ENCODE results near the gene SMC3. TPM values are rescaled to one million over a fixed set of nuclear protein-coding genes. Genes with fewer than 3 reads are reported as not detected.

Gene SMC3
- polyA plus RNA-seq, 2 of the 4 experiments (the other 2 are of a cell fraction), result 59.5 to 60.5 TPM

GRCh38 chr10:110529596-110530011 is 37.9 kb upstream of the SMC3 start:
- POLR2A ChIA-PET, result interaction anchor here (0.6 to 1.5 kb wide), 5 partner anchors 11 to 225 kb away, joined by 3 to 11 read pairs (median 5); partner anchors contain the start of gene SMNDC1
- peak overlapping the region; percentile 37 for H3K4me3 ChIP-seq
- no peaks in the 10 kb centered on the region for H3K9me3 ChIP-seq
- H3K4me2 ChIP-seq, result peak overlapping the region; percentile 87
- FAIRE-seq (no peak), DNase-seq (ENCODE audit: low read depth in 1 of 2, low spot score in 1 of 2) (no peak), ATAC-seq (peak; percentile 0 to 2; a peak in 5 of 6 replicates)
- peaks cover 75% of the 10 kb centered on the region for H3K4me1 ChIP-seq
- TF ChIP-seq RARB (CRISPR knock-in tag; IDR thresholded peaks at IDR 0.05) (peak; percentile 70), TP53 (CRISPR knock-in tag; IDR thresholded peaks at IDR 0.05) (0 out of 2 replicates have a peak, but pooled peaks have one; percentile 38), FOSB (CRISPR knock-in tag; IDR thresholded peaks at IDR 0.05) (peak; percentile 45), SREBF2 (IDR thresholded peaks at IDR 0.05) (no peak), CHD2 (IDR thresholded peaks at IDR 0.05; ENCODE audit: low read length, partially characterized antibody) (no peak), HOXA7 (CRISPR knock-in tag; IDR thresholded peaks at IDR 0.05) (peak; percentile 93), ZFP36 (IDR thresholded peaks at IDR 0.05; ENCODE audit: borderline replicate concordance, partially characterized antibody) (no peak), HEYL (CRISPR knock-in tag; IDR thresholded peaks at IDR 0.05) (no peak), TFCP2L1 (CRISPR knock-in tag; IDR thresholded peaks at IDR 0.05) (peak; percentile 72; the same call in 1 of the 2 replicates)
- WGBS (ENCODE audit: missing lambda C conversion rate), result 84% methylated on average over 6 of the region's 6 CpGs
- CTCF ChIA-PET, result interaction anchor here (1.1 to 1.8 kb wide), 2 partner anchors 10 to 17 kb away, joined by 3 to 5 read pairs; no protein-coding TSS in a partner anchor
- peak overlapping the region; percentile 92 to 93 for H3K27ac ChIP-seq

- H3K4me2 ChIP-seq, result peak overlapping the region; percentile 87
- CTCF ChIA-PET, result no interaction called here
- peak overlapping the region; percentile 92 to 93 for H3K27ac ChIP-seq
- ATAC-seq (peak; percentile 68 to 80), FAIRE-seq (no peak), DNase-seq (ENCODE audit: low read depth in 1 of 2, low spot score in 1 of 2) (peak; percentile 88 to 91)
- no peaks in the 10 kb centered on the region for H3K9me3 ChIP-seq
- 4% methylated on average over 28 of the region's 35 CpGs for WGBS (ENCODE audit: missing lambda C conversion rate)
- H3K4me1 ChIP-seq, result peaks cover 68% of the 10 kb centered on the region
- POLR2A ChIA-PET, result interaction anchor here (0.9 to 1.5 kb wide), 3 partner anchors 10 to 226 kb away, joined by 3 to 11 read pairs (median 5); partner anchors contain the start of gene SMNDC1
- H3K4me3 ChIP-seq, result peak overlapping the region; percentile 37
- TF ChIP-seq, protein P1, sequence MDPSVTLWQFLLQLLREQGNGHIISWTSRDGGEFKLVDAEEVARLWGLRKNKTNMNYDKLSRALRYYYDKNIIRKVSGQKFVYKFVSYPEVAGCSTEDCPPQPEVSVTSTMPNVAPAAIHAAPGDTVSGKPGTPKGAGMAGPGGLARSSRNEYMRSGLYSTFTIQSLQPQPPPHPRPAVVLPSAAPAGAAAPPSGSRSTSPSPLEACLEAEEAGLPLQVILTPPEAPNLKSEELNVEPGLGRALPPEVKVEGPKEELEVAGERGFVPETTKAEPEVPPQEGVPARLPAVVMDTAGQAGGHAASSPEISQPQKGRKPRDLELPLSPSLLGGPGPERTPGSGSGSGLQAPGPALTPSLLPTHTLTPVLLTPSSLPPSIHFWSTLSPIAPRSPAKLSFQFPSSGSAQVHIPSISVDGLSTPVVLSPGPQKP (IDR thresholded peaks at IDR 0.05; ENCODE audit: low read depth, low read length), result no peak
- TF ChIP-seq, protein P2, sequence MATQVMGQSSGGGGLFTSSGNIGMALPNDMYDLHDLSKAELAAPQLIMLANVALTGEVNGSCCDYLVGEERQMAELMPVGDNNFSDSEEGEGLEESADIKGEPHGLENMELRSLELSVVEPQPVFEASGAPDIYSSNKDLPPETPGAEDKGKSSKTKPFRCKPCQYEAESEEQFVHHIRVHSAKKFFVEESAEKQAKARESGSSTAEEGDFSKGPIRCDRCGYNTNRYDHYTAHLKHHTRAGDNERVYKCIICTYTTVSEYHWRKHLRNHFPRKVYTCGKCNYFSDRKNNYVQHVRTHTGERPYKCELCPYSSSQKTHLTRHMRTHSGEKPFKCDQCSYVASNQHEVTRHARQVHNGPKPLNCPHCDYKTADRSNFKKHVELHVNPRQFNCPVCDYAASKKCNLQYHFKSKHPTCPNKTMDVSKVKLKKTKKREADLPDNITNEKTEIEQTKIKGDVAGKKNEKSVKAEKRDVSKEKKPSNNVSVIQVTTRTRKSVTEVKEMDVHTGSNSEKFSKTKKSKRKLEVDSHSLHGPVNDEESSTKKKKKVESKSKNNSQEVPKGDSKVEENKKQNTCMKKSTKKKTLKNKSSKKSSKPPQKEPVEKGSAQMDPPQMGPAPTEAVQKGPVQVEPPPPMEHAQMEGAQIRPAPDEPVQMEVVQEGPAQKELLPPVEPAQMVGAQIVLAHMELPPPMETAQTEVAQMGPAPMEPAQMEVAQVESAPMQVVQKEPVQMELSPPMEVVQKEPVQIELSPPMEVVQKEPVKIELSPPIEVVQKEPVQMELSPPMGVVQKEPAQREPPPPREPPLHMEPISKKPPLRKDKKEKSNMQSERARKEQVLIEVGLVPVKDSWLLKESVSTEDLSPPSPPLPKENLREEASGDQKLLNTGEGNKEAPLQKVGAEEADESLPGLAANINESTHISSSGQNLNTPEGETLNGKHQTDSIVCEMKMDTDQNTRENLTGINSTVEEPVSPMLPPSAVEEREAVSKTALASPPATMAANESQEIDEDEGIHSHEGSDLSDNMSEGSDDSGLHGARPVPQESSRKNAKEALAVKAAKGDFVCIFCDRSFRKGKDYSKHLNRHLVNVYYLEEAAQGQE (IDR thresholded peaks at IDR 0.05), result no peak
- no peak for TF ChIP-seq NR3C1 (IDR thresholded peaks at IDR 0.05)
- peak; percentile 90 to 97 for TF ChIP-seq CEBPB (IDR thresholded peaks at IDR 0.05)
- TF ChIP-seq POLR2AphosphoS2 (conservative IDR thresholded peaks at IDR 0.05; ENCODE audit: low read length), result 0 out of 2 replicates have a peak, but pooled peaks have one; percentile 79
- no peak; the same call in 1 of the 2 replicates for TF ChIP-seq FOSB (CRISPR knock-in tag; IDR thresholded peaks at IDR 0.05)
- no peak for TF ChIP-seq ZSCAN20 (CRISPR knock-in tag; IDR thresholded peaks at IDR 0.05)
- TF ChIP-seq JUNB (IDR thresholded peaks at IDR 0.05), result peak; percentile 61; the same call in 1 of the 2 replicates
- no peak for TF ChIP-seq ATOH8 (CRISPR knock-in tag; IDR thresholded peaks at IDR 0.05; ENCODE audit: low read depth)
- no peak for TF ChIP-seq HDAC2 (IDR thresholded peaks at IDR 0.05)
- no peak for TF ChIP-seq FOXS1 (CRISPR knock-in tag; IDR thresholded peaks at IDR 0.05)
- TF ChIP-seq TP53 (CRISPR knock-in tag; IDR thresholded peaks at IDR 0.05), result no peak
- no peak for TF ChIP-seq NPAS2 (CRISPR knock-in tag; IDR thresholded peaks at IDR 0.05; ENCODE audit: borderline replicate concordance)
- no peak for TF ChIP-seq RCOR1 (IDR thresholded peaks at IDR 0.05; ENCODE audit: low read depth, low read length)
- peak; percentile 88; the same call in 2 of the 3 replicates for TF ChIP-seq BCL3 (IDR thresholded peaks at IDR 0.05)
- no peak for TF ChIP-seq MYC (IDR thresholded peaks at IDR 0.05; ENCODE audit: borderline replicate concordance, low read length)
- TF ChIP-seq KDM1A (IDR thresholded peaks at IDR 0.05; ENCODE audit: low read depth), result no peak
- 0 out of 2 replicates have a peak, but pooled peaks have one; percentile 33 for TF ChIP-seq FOSL2 (IDR thresholded peaks at IDR 0.05)
- peak; percentile 77 for TF ChIP-seq FOSL2 (CRISPR knock-in tag; IDR thresholded peaks at IDR 0.05)
- TF ChIP-seq USF2 (IDR thresholded peaks at IDR 0.05), result peak; percentile 37; the same call in 1 of the 2 replicates
- TF ChIP-seq POLR2A (IDR thresholded peaks at IDR 0.05; ENCODE audit: low read length), result peak; percentile 39
- TF ChIP-seq ZFP36 (IDR thresholded peaks at IDR 0.05; ENCODE audit: borderline replicate concordance, partially characterized antibody), result no peak
- TF ChIP-seq HOXA7 (CRISPR knock-in tag; IDR thresholded peaks at IDR 0.05), result no peak
- no peak for TF ChIP-seq HEYL (CRISPR knock-in tag; IDR thresholded peaks at IDR 0.05)
- no peak for TF ChIP-seq KDM5A (IDR thresholded peaks at IDR 0.05)
Observed at GRCh38 chr10:110530131-110530831, 37.2 kb upstream of the SMC3 start.
